BLaER1 (cell line): ENCODE measurements around the gene TUBGCP2.
"Not testable (repeated sequence)": the region's sequence is repeated elsewhere in the genome, so short reads cannot be mapped to it uniquely, and the experiment has no call there.

Experiments used
- H3K27ac ChIP-seq: shearing (Covaris generic); formaldehyde crosslinking; 2 replicates; pipeline ENCODE4 v1.8.1; 2022
- H3K27me3 ChIP-seq: shearing (Covaris generic); formaldehyde crosslinking; 2 replicates; pipeline ENCODE4 v1.8.1; 2022
- H3K36me3 ChIP-seq: shearing (Covaris generic); formaldehyde crosslinking; 2 replicates; pipeline ENCODE4 v1.8.1; 2022
- H3K4me1 ChIP-seq: shearing (Covaris generic); formaldehyde crosslinking; 2 replicates; pipeline ENCODE4 v1.8.1; 2022
- H3K4me2 ChIP-seq: shearing (Covaris generic); formaldehyde crosslinking; 2 replicates; pipeline ENCODE4 v1.8.1; 2022
- H3K4me3 ChIP-seq: shearing (Covaris generic); formaldehyde crosslinking; 2 replicates; pipeline ENCODE4 v1.8.1; 2022
- H3K9ac ChIP-seq: shearing (Covaris generic); formaldehyde crosslinking; 2 replicates; pipeline ENCODE4 v1.8.1; 2022
- H3K9me3 ChIP-seq: shearing (Covaris generic); formaldehyde crosslinking; 2 replicates; pipeline ENCODE4 v1.8.1; 2022
- H4K20me1 ChIP-seq: shearing (Covaris generic); formaldehyde crosslinking; 2 replicates; pipeline ENCODE4 v1.8.1; 2022
- Cebpa-rat ChIP-seq: shearing (Covaris generic); IDR thresholded peaks from 2 replicates; pipeline ENCODE4 v1.8.1; 2022

The TUBGCP2 gene

DNA sequence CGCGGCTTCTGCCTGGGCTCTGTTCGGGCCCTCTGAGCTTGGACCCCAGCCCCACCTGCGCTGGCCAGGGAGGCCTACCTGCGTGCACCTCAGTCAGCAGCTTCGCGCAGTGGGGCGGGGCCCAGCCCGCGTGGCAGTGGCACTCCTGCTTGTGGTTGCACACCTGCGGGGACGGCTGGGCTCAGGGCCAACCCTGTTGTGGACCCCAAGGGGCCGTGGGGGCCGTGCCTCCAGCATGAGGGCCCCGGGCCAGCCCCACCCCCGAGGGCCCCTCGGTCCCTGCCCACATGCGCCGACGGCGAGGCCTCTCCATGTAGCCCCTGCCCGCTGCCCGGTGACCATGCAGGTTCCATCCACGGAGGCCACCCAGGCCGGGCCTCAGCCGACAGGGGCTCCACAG lies 39.3 kb downstream of the TUBGCP2 start:
- Histone ChIP-seq H3K36me3 (no peaks in the 10 kb centered on the region; the same call in 1 of the 2 replicates), H3K9me3 (no peaks in the 10 kb centered on the region), H3K4me1 (peaks cover 20% of the 10 kb centered on the region), H3K9ac (no peak overlapping the region), H3K27ac (0 out of 2 replicates have a peak overlapping the region, but pooled peaks have one; percentile 2), H3K4me2 (peak overlapping the region; percentile 39), H3K4me3 (no peak overlapping the region), H4K20me1 (no peaks in the 10 kb centered on the region; the same call in 1 of the 2 replicates), H3K27me3 (no peaks in the 10 kb centered on the region)
- no peak for TF ChIP-seq Cebpa-rat

DNA sequence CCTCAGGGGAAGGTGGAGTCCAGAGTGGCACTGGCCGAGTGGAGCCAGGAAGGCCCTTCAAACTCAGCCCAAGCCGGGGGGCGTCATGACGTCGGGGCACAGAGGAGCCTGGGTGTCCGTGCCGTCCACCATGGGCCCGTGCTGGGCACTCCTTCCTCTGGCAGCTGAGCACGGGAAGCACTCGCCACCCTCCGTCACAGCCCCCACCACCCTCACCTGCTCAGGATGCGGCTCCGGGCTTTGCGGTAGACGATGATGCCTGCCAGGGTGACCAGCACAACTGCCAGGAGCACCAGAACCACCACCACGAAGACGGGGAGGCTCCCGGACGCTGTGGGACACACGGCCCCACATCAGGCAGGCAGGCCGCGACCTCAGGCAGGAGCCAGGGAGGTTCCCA lies 40.1 kb downstream of the TUBGCP2 start:
- H3K27ac ChIP-seq, result no peak overlapping the region
- no peak overlapping the region for H3K4me3 ChIP-seq
- no peak for TF ChIP-seq Cebpa-rat
- no peak overlapping the region for H3K4me2 ChIP-seq
- peaks cover 28% of the 10 kb centered on the region for H3K4me1 ChIP-seq
- H3K27me3 ChIP-seq, result peaks cover 2% of the 10 kb centered on the region
- H3K36me3 ChIP-seq, result no peaks in the 10 kb centered on the region; the same call in 1 of the 2 replicates
- no peaks in the 10 kb centered on the region for H3K9me3 ChIP-seq
- no peaks in the 10 kb centered on the region; the same call in 1 of the 2 replicates for H4K20me1 ChIP-seq
- H3K9ac ChIP-seq, result no peak overlapping the region

- H4K20me1 ChIP-seq, result no peaks in the 10 kb centered on the region; the same call in 1 of the 2 replicates
- H3K9ac ChIP-seq, result no peak overlapping the region
- H3K4me1 ChIP-seq, result peaks cover 35% of the 10 kb centered on the region
- H3K27ac ChIP-seq, result no peak overlapping the region
- H3K4me2 ChIP-seq, result no peak overlapping the region
- no peaks in the 10 kb centered on the region; the same call in 1 of the 2 replicates for H3K36me3 ChIP-seq
- TF ChIP-seq Cebpa-rat, result no peak
- no peak overlapping the region for H3K4me3 ChIP-seq
- peaks cover 9% of the 10 kb centered on the region for H3K27me3 ChIP-seq
- H3K9me3 ChIP-seq, result no peaks in the 10 kb centered on the region
Observed at GRCh38 chr10:133267829-133268228, 40.8 kb downstream of the TUBGCP2 start.

GRCh38 chr10:133267293-133267692 lies 41.4 kb downstream of the TUBGCP2 start:
- Histone ChIP-seq H3K4me3 (no peak overlapping the region), H3K36me3 (no peaks in the 10 kb centered on the region; the same call in 1 of the 2 replicates), H3K27ac (no peak overlapping the region), H3K27me3 (peaks cover 14% of the 10 kb centered on the region), H3K9me3 (no peaks in the 10 kb centered on the region), H3K4me1 (peaks cover 41% of the 10 kb centered on the region), H4K20me1 (no peaks in the 10 kb centered on the region; the same call in none of the 2 replicates), H3K9ac (no peak overlapping the region), H3K4me2 (no peak overlapping the region)
- no peak for TF ChIP-seq Cebpa-rat

DNA sequence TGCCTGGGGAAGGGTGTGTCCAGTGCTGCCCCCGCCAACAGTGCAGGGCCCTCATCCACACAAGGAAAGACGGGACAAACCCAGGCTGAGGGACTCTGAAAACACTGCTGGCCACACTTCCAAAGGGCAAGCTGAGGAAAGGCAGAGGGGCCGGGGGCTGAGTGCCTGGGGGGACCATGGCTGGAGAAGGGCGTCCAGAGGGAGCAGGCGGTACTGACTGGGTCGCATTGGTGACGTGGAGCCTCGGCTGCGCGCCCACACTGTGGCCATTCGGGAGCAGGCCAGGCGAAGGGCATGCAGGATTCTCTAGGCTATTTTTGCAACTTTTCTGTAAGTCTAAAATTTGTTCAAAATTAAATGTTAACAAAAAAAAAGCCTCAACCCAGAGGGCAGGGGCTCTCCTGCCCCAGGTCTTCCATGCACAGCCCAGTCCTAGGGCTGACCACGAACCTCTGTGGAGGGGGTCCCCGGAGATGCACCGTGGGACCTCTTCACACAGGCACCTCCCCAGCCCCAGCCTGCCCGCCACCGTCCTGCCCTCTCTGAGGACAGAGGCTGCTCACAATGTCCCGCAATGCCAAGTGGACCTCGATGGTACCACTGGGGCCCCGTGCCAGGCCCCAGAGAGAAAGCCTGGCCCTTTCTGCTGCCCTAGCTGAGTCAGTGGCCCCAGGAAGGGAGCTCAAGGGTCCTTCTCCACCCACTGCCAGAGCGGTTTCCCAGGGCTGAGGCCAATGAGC lies 42.4 kb downstream of the TUBGCP2 start:
- H4K20me1 ChIP-seq, result no peaks in the 10 kb centered on the region; the same call in none of the 2 replicates
- no peak overlapping the region for H3K27ac ChIP-seq
- no peak overlapping the region for H3K4me3 ChIP-seq
- H3K9ac ChIP-seq, result no peak overlapping the region
- H3K9me3 ChIP-seq, result no peaks in the 10 kb centered on the region
- no peak for TF ChIP-seq Cebpa-rat
- H3K4me2 ChIP-seq, result no peak overlapping the region
- H3K36me3 ChIP-seq, result no peaks in the 10 kb centered on the region; the same call in 1 of the 2 replicates
- H3K27me3 ChIP-seq, result peaks cover 14% of the 10 kb centered on the region
- H3K4me1 ChIP-seq, result peaks cover 45% of the 10 kb centered on the region

DNA sequence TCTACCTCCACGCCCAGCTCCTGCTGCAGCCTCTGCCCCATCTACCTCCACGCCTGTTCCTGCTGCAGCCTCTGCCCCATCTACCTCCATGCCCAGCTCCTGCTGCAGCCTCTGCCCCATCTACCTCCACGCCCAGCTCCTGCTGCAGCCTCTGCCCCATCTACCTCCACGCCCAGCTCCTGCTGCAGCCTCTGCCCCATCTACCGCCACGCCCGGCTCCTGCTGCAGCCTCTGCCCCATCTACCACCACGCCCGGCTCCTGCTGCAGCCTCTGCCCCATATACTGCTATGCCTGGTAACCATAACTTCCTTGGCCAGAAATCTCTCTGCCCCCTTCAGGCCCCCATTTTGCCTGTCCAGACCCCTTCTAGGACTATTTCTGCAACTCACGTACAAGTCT lies 43.6 kb downstream of the TUBGCP2 start:
- not testable (repeated sequence) for H3K9me3 ChIP-seq, H3K36me3 ChIP-seq, H3K9ac ChIP-seq, H4K20me1 ChIP-seq, H3K4me2 ChIP-seq, H3K27ac ChIP-seq, H3K4me3 ChIP-seq
- Histone ChIP-seq H3K4me1 (peaks cover 53% of the 10 kb centered on the region), H3K27me3 (peaks cover 14% of the 10 kb centered on the region)

DNA sequence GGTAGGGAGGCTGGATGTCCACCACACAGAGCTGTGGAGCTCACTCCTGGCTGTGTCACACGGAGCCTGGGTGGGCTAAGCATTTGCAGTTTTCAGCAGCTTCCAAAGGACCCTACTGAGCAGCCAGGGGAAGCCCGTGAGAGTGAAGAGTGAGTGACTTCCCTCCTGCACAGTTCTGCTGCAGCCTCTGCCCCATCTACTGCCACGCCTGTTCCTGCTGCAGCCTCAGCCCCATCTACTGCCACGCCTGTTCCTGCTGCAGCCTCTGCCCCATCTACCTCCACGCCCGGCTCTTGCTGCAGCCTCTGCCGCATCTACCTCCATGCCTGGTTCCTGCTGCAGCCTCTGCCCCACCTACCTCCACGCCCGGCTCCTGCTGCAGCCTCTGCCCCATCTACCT lies 44.2 kb downstream of the TUBGCP2 start:
- Histone ChIP-seq H3K27me3 (peaks cover 14% of the 10 kb centered on the region), H3K9ac (no peak overlapping the region), H3K27ac (no peak overlapping the region), H3K4me3 (no peak overlapping the region), H4K20me1 (peaks cover 14% of the 10 kb centered on the region), H3K36me3 (no peaks in the 10 kb centered on the region), H3K4me2 (peak overlapping the region; percentile 18), H3K9me3 (no peaks in the 10 kb centered on the region), H3K4me1 (peaks cover 53% of the 10 kb centered on the region)
- no peak for TF ChIP-seq Cebpa-rat

DNA sequence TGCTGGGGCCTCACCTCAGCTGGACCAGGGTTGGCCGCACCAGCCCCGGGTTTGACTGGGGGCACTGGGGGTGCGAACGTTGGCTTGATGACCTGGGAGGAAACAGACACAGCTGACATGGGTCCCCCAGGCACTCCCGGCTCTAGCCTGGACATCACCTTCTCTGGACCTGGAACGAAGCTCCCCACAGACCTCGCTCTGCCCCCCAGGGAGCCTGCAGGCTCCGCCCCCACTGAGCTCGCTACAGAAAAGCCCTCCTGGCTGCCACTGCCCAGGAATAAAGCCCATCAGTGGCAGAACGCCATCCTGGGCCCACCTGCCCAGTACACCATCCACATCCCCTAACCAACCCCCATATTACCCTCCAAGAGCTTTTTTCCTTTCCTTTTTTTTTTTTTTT lies 45.0 kb downstream of the TUBGCP2 start:
- no peak for TF ChIP-seq Cebpa-rat
- no peak overlapping the region for H3K4me3 ChIP-seq
- peaks cover 50% of the 10 kb centered on the region for H3K4me1 ChIP-seq
- H3K9me3 ChIP-seq, result no peaks in the 10 kb centered on the region
- H3K4me2 ChIP-seq, result peak overlapping the region; percentile 86
- peaks cover 17% of the 10 kb centered on the region for H4K20me1 ChIP-seq
- no peak overlapping the region for H3K9ac ChIP-seq
- H3K27ac ChIP-seq, result no peak overlapping the region
- H3K27me3 ChIP-seq, result peaks cover 14% of the 10 kb centered on the region
- no peaks in the 10 kb centered on the region for H3K36me3 ChIP-seq

- peaks cover 27% of the 10 kb centered on the region for H4K20me1 ChIP-seq
- H3K36me3 ChIP-seq, result no peaks in the 10 kb centered on the region
- peak overlapping the region; percentile 54; the same call in 1 of the 2 replicates for H3K4me3 ChIP-seq
- H3K4me1 ChIP-seq, result peaks cover 60% of the 10 kb centered on the region
- no peak overlapping the region for H3K9ac ChIP-seq
- no peak for TF ChIP-seq Cebpa-rat
- H3K27ac ChIP-seq, result no peak overlapping the region
- H3K27me3 ChIP-seq, result peaks cover 14% of the 10 kb centered on the region
- H3K9me3 ChIP-seq, result no peaks in the 10 kb centered on the region
- H3K4me2 ChIP-seq, result peak overlapping the region; percentile 86
Observed at GRCh38 chr10:133262696-133263095, 46.0 kb downstream of the TUBGCP2 start.

DNA sequence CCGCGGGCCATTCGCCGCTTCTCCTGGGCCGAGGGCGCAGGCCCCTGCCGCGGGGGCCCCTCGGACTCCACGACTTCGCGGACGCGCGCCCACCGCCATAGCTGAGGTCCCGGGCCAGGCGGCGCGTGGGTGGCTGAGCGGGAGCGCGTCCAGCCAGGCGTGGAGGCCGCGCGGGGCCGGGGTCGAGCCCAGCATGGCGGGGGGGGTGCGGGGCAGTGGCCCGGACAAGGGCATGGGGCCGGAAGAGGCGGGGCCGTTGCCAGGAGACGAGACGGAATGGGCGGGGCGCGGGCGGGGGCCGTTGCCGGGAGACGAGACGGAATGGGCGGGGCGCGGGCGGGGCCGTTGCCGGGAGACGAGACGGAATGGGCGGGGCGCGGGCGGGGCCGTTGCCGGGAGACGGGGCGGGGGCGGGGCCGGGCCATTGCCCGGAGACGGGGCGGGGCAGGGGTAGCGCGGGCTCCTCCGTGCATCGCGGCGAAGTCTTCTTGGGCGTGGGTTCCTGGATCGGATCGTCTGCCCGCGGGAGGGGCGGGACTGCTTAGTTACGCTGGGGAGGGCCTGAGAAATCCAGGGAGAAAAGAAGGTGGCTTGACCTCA lies 46.8 kb downstream of the TUBGCP2 start:
- peak overlapping the region; percentile 85 for H3K27ac ChIP-seq
- H3K9me3 ChIP-seq, result no peaks in the 10 kb centered on the region
- TF ChIP-seq Cebpa-rat, result no peak
- H3K27me3 ChIP-seq, result peaks cover 14% of the 10 kb centered on the region
- H4K20me1 ChIP-seq, result peaks cover 31% of the 10 kb centered on the region
- H3K9ac ChIP-seq, result peak overlapping the region; percentile 79
- H3K4me2 ChIP-seq, result peak overlapping the region; percentile 98
- H3K4me1 ChIP-seq, result peaks cover 69% of the 10 kb centered on the region
- H3K4me3 ChIP-seq, result peak overlapping the region; percentile 70
- no peaks in the 10 kb centered on the region for H3K36me3 ChIP-seq
